PC-3 (cell line): ENCODE measurements around the gene PTRH2.

Experiments used
- CTCF ChIP-seq: fragments of 300-600 bp; sonication (generic); conservative IDR thresholded peaks from 2 replicates; pipeline ENCODE4 v1.5.1; 2017; ENCODE audit warnings: antibody characterized with exemption, low read depth, mild to moderate bottlenecking, low read length
- EZH2phosphoT487 ChIP-seq: fragments of 300-600 bp; sonication (generic); IDR thresholded peaks from 2 replicates; pipeline ENCODE4 v1.6.1; 2018; ENCODE audit warnings: mild to moderate bottlenecking, antibody characterized with exemption, low read length, borderline replicate concordance

GRCh38 chr17:59649886-59650285, 57.3 kb downstream of the PTRH2 start:
- no peak for TF ChIP-seq CTCF
- TF ChIP-seq EZH2phosphoT487: no peak
